DOHH2 (cell line): ENCODE results near the gene FEM1C.

ENCODE experiments used
- CTCF ChIP-seq: fragments of 200-600 bp; sonication (generic); IDR thresholded peaks from one replicate; pipeline ENCODE4 v1.5.1; 2014; ENCODE audit warnings: antibody characterized with exemption, mild to moderate bottlenecking, low read depth, low read length; ENCODE audit not compliant: poor library complexity, severe bottlenecking
- EZH2phosphoT487 ChIP-seq: fragments of 200-600 bp; sonication (generic); IDR thresholded peaks from 2 replicates; pipeline ENCODE4 v1.6.1; 2017; ENCODE audit warnings: borderline replicate concordance, mild to moderate bottlenecking, antibody characterized with exemption, low read length, moderate library complexity, mixed read lengths

GRCh38 chr5:115496936-115497576 lies 47.5 kb downstream of the FEM1C start:
- TF ChIP-seq CTCF (no peak), EZH2phosphoT487 (no peak)
